ENCODE measurements around the gene ENTREP1.
"Not testable (repeated sequence)": the region's sequence is repeated elsewhere in the genome, so short reads cannot be mapped to it uniquely, and the experiment has no call there.

Gene ENTREP1, protein sequence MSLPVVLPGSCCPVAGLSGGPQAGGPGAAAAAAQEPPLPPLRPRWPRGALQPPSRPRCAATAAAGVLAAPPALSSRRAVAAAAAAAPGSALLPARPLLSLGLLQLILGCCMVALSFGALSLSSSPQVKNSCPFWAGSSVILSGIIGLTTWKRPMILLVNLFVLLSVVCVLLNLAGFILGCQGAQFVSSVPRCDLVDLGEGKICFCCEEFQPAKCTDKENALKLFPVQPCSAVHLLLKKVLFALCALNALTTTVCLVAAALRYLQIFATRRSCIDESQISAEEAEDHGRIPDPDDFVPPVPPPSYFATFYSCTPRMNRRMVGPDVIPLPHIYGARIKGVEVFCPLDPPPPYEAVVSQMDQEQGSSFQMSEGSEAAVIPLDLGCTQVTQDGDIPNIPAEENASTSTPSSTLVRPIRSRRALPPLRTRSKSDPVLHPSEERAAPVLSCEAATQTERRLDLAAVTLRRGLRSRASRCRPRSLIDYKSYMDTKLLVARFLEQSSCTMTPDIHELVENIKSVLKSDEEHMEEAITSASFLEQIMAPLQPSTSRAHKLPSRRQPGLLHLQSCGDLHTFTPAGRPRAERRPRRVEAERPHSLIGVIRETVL

DNA sequence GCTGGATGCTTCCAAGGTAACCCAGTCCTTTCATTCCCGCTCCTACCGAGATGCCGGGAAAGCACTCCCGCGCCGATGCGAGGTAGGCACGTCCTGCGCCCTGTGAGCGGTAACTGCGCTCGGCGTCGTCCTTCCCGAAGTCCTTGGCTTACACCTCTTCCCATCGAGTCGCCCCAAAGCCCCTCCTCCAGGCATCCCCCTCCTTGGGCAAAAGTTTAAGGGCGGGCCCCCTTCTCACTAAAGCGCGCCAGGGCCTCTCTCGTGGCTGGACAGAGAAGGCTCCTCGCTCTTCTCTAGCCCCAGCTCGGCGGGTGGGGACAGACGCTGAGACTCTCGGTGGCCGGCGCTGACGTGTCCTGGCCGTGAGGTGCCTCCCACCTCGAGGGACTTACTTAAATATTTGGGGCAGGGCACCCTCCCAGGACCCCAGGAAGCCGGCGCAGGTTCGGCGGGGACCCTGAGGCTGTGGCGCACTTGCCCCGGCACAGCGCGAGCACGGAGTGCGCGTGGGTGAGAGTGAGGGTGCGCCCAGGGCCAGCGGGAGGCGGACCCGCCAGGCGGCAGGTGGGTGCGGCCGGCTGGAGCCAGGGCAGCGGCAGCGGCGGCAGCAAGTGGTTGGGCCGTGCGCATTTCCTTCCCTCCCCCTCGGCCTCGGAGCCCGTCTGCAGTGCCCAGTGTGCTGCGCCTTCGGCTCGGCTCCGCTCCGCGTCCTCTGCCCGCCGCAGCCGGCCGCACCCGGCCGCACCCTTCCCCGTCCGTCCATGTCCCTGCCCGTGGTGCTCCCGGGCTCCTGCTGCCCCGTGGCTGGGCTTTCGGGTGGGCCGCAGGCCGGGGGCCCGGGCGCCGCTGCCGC is at the start of gene ENTREP1:
Gene ENTREP1, plus strand, starts transcription at position 667 of the 853 bp plus-strand sequence. Its CDS starts 95 bp downstream, at position 762.
- no peak for DNase-seq (ENCODE audit: low read depth in 3 of 3, low spot score in 1 of 3)

DNA sequence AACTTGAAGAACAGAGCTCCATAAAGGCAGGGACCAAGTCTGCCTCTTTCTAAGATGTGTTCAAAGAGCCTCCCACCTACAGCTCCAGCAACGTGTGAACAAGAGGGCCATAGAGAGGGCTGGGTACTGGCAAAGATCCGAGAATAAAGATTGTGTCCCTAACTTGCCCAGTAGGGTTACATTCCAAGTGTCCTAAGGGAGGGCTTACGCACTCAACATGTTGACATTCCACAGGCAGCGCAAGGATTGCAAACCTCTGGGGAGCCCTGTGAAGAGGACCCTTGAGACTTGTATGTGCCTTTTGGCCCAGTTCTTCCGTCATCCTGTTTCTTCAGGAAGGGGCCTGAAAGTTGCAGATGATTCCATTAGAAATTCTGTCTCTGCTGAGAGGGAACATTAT is 48.2 kb upstream of the ENTREP1 start:
- DNase-seq (ENCODE audit: low read depth in 3 of 3, low spot score in 1 of 3): no peak

DNA sequence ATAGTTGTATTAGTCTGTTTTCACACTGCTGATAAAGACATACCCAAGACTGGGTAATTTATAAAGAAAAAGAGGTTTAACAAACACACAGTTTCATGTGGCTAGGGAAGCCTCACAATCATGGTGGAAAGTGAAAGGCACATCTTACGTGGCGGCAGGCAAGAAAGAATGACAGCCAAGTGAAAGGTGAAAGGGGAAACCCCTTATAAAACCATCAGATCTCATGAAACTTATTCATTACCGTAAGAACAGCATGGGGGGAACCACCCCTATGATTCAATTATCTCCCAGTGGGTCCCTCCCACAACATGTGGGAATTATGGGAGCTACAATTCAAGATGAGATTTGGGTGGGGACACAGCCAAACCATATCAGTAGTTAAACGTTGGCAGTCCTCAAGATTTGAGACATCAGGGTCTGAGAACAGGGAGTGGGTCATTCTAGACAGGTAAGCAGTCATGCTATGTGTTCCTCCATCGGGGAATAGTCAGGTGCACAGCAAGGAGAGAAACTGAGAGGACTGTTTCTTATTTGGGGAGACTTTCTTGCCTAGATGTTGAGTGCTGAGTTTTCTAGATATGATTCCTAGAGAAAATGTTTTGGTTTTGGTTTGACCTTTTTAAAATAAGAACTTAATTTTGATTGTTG is 45.8 kb upstream of the ENTREP1 start:
- no peak for DNase-seq (ENCODE audit: low read depth in 3 of 3, low spot score in 1 of 3)

DNA sequence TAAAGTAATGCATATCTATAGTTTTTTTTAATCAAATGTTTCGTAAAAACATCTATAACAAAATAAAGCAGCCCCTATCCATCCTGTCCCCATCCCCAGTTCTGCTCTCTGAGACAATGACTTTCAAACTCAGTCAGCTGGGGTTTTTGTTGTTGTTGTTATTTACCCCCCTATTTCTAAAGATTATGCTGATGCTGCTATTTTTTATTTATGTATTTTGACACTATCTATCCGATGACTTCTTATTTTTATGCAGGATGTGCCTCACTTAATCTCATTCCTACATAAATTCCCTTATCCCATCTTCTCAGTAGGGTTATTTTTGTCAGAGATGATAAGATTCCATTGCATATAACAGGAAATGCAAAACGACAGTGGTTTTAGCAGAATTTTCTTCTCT is 45.3 kb upstream of the ENTREP1 start:
- no peak for DNase-seq (ENCODE audit: low read depth in 3 of 3, low spot score in 1 of 3)

DNA sequence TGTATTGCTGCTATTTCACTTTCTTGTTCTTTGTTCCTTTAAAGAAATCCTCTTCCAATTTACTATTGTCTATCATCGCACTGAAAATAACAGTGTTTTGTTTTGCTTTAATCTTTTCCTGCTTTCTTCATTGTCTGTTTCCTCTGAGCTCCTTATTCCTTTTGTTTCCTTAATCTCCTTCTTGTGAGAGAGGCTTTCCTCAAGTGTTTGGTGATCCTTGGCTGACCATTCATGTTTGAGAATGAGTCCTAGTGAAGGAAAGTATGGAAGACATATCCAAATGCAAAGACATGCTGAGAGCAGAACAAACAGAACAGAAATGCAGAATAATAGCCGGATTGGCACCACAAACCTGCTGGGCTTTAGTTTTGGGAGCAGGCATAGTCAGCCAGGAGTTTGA is 42.0 kb upstream of the ENTREP1 start:
- DNase-seq (ENCODE audit: low read depth in 3 of 3, low spot score in 1 of 3): no peak

DNA sequence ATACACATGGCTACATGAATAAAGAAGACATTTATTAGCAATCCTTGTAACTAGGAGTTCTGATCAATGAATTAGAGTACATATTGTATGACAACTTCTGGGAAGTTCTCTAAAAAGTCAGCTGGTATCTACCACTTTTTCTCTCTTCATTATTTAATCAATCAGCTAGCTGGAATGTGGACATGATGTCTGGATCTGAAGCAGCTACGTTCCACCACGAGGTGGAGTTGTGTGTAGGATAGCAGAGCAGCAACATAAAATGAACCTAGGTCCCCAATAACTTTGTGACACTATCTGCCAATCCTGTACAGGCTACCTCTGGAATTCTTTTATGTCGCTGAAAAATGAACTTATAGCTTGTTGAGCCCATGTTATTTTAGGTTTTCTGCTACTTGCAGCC is 32.9 kb upstream of the ENTREP1 start:
- DNase-seq (ENCODE audit: low read depth in 3 of 3, low spot score in 1 of 3): no peak

DNA sequence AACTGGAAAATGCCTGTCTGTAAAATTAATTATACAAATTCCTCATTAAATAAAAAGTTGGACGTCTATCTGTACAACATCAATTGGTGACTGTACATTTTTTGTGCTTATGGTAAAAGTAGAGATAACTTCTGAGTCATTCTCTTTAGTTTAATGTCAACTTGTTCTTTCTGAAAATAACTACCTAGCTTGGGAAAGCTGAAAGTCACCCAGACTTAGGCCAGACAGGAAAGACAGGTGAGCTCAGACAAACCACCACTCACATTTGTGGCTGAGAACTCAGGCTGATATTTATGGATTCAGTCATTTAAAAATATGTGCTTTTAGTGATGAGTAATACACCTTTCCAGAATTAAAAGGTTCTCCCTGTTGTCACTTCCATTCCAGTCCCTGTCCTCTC is 31.9 kb upstream of the ENTREP1 start:
- DNase-seq (ENCODE audit: low read depth in 3 of 3, low spot score in 1 of 3): no peak

DNA sequence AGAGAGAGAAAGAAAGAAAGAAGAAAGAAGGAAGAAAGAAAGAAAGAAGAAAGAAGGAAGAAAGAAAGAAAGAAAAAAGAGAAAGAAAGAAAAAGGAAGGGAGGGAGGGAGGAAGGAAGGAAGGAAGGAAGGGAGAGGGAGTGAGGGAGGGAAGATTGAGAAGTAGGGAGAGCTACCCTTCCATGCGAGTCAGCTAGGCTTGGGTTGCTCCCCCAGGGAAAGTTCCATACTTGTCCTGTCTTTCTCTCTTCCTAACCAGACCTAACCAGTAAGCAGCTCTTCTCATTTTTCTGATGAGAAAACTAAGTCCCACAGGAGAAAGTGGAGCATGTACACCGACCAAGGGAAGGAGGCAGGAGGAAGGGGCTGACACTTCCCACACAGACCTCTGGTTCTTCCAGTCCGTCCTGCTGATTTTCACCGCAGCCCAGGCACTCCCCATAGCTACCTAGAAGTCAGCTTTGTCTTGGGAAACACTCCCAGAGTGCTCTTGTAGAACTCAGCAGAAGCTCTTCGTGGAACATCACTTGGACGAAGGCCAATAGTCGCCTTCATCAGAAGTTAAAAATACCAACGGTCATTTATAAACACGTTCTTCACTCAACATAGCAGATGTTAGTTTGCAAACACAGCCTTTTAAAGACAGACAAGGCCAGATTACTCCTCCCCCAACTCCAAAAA is 29.0 kb upstream of the ENTREP1 start:
- no peak for DNase-seq (ENCODE audit: low read depth in 3 of 3, low spot score in 1 of 3)

DNA sequence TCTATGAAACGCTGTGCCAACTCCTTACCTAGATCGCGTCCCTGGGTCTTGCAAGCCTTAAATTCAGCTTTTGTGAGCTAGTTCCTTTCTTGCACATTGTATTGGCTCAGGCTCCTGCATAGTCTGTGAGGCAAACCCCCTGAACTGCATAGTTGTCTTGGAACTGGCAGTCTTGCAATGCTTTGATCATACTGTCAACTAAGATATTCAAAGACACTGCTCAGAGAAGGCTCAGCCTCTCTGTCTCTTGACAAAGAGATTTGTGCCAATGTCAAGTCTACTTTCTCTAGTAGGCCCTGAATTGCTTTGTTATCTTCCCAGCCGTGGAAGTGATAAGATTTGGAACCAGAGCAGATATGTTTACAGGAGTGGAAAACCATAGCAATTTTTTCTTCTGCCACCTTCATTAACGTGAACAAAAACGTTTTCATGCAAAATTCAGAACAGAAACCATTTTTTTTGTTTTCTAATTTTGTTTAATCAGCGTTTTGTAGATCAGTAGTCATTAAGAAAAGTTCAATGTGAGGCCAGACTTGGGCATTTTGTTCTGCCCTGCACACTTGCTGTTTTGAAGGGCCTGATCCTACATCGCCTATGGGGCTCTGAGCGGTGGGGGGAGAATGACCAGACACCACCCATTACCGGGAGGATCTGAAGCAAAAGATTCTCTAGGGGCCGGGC is 27.6 kb upstream of the ENTREP1 start:
- DNase-seq (ENCODE audit: low read depth in 3 of 3, low spot score in 1 of 3): no peak

DNA sequence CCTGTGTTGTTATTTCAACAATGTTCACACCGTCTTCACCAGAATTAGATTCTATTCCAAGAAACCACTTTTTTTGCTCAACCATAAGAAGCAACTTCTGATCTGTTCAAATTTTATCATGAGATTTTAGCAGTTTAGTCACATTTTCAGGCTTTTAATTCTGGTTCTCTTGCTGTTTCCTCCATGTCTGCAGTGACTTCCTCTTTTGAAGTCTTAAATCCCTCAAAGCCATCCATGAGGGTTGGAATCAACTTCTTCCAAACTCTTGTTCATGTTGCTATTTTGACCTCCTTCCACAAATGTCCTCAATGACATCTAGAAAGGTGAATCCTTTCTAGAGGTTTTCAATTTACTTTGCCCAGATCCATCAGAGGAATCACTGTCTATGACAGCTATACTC is 25.7 kb upstream of the ENTREP1 start:
- no peak for DNase-seq (ENCODE audit: low read depth in 3 of 3, low spot score in 1 of 3)

DNA sequence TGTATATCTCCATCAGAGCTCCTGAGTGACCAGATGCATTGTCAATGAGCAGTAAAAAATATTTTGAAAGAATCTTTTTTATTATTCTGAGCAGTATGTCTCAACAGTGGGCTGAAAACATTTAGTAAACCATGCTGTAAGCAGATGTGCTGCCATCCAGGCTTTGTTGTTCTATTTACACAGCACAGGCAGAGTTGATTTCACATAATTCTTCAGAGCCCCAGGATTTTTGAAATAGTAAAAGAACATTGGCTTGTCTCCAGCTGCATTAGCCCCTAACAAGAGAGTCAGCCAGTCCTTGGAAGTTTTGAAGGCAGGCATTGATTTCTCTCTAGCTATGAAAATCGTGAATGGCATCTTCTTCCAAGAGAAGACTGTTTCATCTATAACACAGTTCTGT is 25.2 kb upstream of the ENTREP1 start:
- DNase-seq (ENCODE audit: low read depth in 3 of 3, low spot score in 1 of 3): no peak

DNA sequence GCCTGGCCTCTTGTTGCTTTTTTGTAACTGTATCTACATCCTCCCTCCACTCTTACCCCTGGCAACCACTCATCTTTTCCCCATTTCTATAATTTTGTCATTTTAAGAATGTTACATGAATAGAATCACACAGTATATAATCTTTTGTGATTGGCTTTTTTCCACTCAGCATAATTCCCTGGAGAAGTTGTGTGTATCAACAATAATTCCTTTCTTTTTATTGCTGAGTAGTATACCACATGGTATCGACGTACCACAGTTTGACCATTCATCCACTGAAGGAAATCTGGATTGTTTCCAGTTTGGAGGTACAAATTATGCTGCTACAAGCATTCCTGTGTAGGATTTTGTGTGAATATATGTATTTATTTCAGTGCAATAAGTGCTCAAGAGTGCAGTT is 21.7 kb upstream of the ENTREP1 start:
- no peak for DNase-seq (ENCODE audit: low read depth in 3 of 3, low spot score in 1 of 3)

DNA sequence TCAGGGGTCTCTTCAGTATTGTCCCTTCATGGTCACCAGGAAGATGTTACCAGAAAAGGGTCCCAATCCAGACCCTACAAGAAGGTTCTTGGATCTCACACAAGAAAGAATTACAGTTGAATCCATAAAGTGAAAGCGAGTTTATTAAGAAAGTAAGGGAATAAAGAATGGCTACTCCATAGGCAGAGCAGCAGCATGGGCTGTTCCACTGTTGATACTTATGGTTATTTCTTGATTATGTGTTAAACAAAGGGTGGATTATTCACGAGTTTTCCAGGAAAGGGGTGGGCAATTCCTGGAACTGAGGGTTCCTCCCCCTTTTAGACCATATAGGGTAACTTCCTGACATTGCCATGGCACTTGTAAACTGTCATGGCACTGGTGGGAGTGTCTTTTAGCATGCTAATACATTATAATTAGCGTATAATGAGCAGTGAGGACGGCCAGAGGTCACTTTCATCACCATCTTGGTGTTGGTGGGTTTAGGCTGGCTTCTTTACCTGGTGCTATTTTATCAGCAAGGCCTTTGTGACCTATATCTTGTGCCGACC is 18.0 kb upstream of the ENTREP1 start:
- not testable (repeated sequence) for DNase-seq (ENCODE audit: low read depth in 3 of 3, low spot score in 1 of 3)

DNA sequence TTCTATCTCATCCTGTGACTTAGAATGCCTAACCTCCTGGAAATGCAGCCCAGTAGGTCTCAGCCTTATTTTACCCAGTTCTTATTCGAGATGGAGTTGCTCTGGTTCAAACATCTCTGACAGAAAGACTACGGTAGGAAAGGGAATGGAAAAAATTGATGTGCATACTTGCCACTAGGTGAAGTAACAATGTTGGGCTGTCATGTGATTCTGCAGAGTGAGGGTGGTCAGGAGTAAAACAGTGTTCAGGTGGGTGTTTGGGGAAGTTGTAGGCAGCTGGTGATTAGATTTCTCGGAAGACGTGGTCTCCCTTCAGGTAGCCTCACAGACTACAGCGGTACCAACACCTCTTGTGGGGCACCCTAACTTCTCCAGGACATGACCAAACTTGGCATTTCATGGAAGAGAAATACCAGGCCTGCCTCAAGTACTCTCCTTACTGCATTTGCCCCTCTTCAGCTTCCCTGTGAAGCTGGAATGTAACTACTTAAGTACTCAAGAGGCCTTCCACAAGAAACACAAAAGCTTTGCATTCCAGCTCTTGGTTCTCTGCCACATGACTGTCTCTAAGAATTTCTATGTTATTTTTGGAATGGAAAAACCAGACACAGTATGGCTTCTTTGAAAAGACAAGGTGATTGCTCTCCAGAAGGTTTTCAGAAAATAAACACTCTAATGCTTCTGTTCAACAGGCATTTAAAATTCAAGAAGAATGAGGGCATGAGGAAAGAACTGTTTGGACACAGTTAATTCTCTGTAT is 17.4 kb upstream of the ENTREP1 start:
- DNase-seq (ENCODE audit: low read depth in 3 of 3, low spot score in 1 of 3): no peak

DNA sequence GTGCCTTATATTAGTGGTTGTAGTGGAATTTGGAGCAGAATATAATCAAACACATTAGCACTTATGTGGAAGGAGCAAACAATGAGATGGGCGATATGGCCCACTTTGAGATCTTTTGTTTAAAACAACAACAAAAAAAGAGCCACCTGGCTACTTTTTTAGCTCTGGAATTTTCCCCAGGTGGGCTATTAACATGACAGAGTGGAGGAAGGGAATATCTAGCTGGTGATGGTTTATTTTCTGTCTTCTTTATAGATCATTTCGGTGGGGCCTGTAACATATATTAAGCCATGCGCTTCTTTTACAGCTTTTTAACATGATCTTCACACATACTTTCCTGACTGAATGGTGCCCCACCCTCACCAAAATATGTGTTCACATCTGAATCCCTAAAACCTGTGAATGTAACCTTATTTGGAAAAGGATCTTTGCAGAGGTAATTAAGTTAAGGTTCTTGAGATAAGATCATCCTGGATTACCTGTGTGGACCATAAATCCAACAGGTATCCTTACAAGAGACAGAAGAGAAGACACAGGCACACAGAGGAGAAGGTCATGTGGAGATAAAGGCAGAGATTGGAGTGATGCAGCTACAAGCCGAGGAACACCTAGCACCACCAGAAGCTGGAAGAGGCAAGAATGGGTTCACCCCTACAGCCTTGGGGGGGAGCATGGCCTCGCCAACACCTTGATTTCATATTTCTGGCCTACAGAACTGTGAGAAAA is 16.6 kb upstream of the ENTREP1 start:
- DNase-seq (ENCODE audit: low read depth in 3 of 3, low spot score in 1 of 3): no peak

DNA sequence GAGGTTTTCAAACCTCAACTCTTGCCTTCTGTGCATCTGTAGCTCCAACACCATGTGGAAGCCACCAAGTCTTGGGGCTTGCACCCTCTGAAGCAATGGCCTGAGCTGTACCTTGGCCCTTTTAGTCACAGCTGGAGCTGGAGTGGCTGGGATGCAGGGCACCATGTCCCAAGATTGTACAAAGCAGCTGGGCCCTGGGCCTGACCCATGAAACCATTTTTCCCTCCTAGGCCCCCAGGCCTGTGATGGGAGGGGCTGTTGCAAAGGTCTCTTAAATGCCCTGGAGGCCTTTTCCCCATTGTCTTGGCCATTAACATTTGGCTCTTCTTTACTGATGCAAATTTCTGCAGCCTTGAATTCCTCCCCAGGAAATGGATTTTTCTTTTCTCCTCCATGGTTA is 11.8 kb upstream of the ENTREP1 start:
- no peak for DNase-seq (ENCODE audit: low read depth in 3 of 3, low spot score in 1 of 3)

DNA sequence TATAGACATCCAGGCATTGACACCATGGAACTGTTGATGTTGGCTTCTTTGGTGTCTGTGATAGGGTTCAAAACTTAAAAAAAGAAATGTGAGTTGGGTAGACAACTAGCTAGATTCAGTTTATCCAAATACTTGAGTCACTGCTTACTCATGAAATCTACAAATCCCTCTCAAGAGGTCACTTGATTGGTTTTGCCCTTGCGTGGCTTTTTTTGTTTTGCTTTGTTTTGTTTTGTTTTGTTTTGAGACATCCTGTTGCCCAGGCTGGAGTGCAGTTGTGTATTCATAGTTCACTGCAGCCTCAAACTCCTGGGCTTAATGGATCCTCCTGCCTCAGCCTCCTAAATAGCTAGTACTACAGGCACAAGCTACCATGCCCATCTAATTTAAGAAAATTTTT is 10.5 kb upstream of the ENTREP1 start:
- no peak for DNase-seq (ENCODE audit: low read depth in 3 of 3, low spot score in 1 of 3)

DNA sequence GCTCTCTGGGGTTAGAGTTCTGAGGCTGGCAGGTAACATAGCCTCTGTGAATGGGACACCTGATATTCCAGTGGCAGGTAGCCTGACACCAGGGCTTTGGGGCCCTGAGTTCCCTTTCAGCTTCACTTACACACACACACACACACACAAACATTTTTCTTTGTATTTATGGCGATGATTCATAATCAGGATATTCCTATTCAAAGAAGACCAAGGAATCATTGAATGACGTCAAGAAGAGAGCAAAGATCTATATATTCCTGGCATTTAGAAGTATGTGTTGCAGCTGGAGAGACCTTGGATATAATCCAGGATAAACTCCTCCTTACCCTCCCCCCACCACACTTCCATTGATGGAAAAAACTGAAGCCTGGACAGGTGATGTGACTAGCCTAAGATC is 7.9 kb upstream of the ENTREP1 start:
- DNase-seq (ENCODE audit: low read depth in 3 of 3, low spot score in 1 of 3): no peak

DNA sequence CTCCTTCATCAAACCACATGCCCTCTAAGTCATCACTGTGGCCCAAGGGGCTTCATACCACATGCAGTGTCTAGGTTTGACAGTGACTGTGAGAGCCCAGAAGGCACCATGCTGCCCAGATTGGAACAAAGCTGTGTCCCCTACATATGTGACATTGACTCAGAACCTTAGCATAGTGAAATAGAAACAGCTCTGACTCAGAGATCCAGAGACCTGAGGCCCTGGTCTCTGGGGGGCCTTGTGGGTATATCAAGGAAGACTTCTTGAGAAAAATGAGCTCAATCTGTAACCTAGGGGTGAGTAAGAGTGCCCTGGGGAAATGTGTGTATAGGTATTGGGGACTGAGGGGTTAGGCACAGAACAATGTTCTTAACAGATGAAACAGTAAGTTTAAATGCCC is 7.1 kb upstream of the ENTREP1 start:
- no peak for DNase-seq (ENCODE audit: low read depth in 3 of 3, low spot score in 1 of 3)

Data from stimulated activated CD4-positive, alpha-beta T cell treated with anti-CD3 and anti-CD28 coated beads, TNF-alpha, amount 100 ng/mL, for 1 hour (primary cell).